ENCODE results near the gene MICAL2. TPM values are rescaled to one million over a fixed set of nuclear protein-coding genes. Genes with fewer than 3 reads are reported as not detected.

The MICAL2 gene
- total and polyA plus RNA-seq, 8 donors = 4.8 to 38.8 (median 26.5) TPM

DNA sequence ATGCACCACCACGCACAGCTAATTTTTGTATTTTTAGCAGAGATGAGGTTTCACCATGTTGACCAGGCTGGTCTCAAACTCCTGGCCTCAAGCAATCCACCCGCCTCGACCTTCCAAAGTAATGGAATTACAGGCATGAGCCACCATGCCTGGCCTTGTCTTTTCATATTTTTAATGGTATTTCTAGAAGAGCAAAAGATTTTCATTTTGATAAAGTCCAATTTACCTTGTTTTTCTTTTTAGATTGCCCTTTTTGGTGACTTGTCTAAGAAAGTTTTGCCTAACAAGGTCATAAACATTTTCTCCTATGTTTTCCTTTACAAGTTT, 45.5 kb upstream of the MICAL2 start:
- H3K4me3 ChIP-seq = no peak overlapping the region
- TF ChIP-seq, protein P1, sequence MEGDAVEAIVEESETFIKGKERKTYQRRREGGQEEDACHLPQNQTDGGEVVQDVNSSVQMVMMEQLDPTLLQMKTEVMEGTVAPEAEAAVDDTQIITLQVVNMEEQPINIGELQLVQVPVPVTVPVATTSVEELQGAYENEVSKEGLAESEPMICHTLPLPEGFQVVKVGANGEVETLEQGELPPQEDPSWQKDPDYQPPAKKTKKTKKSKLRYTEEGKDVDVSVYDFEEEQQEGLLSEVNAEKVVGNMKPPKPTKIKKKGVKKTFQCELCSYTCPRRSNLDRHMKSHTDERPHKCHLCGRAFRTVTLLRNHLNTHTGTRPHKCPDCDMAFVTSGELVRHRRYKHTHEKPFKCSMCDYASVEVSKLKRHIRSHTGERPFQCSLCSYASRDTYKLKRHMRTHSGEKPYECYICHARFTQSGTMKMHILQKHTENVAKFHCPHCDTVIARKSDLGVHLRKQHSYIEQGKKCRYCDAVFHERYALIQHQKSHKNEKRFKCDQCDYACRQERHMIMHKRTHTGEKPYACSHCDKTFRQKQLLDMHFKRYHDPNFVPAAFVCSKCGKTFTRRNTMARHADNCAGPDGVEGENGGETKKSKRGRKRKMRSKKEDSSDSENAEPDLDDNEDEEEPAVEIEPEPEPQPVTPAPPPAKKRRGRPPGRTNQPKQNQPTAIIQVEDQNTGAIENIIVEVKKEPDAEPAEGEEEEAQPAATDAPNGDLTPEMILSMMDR (IDR thresholded peaks at IDR 0.05) = no peak
- no peaks in the 10 kb centered on the region for H3K9me3 ChIP-seq
- DNase-seq (no peak), ATAC-seq (no peak), FAIRE-seq (no peak)
- intact Hi-C loops (cut with DNase I) = no loop called here
- H3K27ac ChIP-seq = no peak overlapping the region
- 91 to 96% methylated on average over 3 of the region's 3 CpGs for WGBS, 2 donors
- H3K36me3 ChIP-seq = no peaks in the 10 kb centered on the region
- peaks cover 0 to 2% (median 0%) of the 10 kb centered on the region in 3 donors for H3K4me1 ChIP-seq
- no peaks in the 10 kb centered on the region for H3K27me3 ChIP-seq

DNA sequence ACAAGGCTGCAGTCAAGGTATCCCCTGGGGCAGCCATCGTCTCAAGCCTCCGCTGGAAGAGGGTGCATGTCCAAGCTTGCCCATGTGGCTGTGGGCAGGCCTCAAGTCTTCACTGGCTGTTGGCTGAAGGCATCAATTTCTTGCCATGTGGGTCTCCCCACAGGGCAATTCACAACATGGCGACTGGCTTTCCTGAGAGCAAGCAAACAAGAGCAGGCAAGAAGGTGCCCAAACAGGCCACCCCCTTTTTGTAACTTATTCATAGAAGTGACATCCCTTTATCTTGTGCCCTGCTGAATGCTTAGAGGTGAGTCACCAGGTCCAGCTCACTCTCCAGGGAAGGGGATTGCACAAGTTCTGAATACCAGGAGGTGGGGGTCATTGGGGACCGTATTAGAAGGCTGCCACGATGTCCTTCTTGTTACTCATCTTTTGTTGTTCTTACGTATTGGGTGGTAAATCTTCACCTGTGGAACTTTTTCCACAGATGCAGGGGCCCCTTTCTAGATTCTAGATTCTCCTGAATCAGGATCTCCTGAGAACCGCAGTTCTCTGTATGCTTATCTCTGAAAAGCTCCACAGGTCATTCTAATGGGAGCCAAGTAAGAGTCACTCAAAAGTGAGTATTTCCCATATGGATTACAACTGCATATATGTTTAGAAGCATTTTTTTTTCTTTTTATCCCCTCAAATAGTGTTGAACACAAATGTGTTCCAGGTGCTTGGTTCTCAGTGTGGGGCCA, 44.2 kb upstream of the MICAL2 start:
- Histone ChIP-seq H3K36me3 (no peaks in the 10 kb centered on the region), H3K9me3 (no peaks in the 10 kb centered on the region), H3K4me1 (peaks cover 0 to 2% (median 0%) of the 10 kb centered on the region in 3 donors), H3K27me3 (no peaks in the 10 kb centered on the region), H3K4me3 (no peak overlapping the region), H3K27ac (peak overlapping the region in 2 of 4 donors; percentile 0 to 12)
- no peak for FAIRE-seq
- peak in 2 of 6 donors; percentile 41 to 43 for DNase-seq
- TF ChIP-seq, protein P1 (IDR thresholded peaks at IDR 0.05) = no peak
- WGBS, 2 donors = 67 to 78% methylated on average over 7 of the region's 7 CpGs
- ATAC-seq = peak; percentile 60 to 92 (median 80)
- intact Hi-C loops (cut with DNase I) = no loop called here

DNA sequence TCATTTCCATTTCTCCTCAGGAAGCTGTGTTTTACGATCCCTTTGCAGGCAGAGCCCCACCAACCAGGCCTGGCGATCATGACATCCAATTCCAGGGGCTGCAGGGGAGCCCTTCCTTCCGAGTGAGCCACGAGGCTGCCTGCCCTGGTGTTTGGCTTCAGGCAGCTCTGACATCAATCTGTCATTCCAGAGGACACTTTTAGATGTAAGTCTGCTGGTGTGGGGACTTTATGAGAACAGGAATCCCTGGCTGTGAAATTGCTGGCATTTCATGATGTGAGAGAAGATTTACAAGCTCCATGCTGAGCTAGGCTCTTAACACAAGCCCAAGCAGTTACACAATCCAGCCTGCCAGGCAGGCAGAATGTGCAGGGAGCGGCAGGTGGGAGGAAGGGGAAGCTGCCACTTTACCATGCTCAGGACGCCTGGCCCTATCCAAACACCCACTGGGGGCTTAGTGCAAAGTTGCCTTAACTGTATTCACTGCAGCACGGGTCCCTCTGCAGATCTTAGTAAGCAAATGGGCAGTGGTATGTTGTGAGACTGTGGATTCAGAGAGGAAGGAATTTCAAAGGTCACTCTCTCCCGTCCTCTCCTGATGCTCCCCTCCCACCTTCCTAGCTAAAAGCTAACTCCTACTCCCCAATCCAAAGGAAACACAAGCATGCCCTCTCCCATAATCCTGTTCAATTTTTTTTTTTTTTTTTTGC, 43.4 kb upstream of the MICAL2 start:
- Histone ChIP-seq H3K36me3 (no peaks in the 10 kb centered on the region), H3K9me3 (no peaks in the 10 kb centered on the region), H3K27ac (peak overlapping the region in 2 of 4 donors; percentile 0 to 12), H3K27me3 (no peaks in the 10 kb centered on the region), H3K4me1 (peaks cover 0 to 2% (median 0%) of the 10 kb centered on the region in 3 donors), H3K4me3 (no peak overlapping the region)
- intact Hi-C loops (cut with DNase I) = no loop called here
- ATAC-seq (peak in 3 of 4 donors; percentile 55 to 75 (median 69)), FAIRE-seq (no peak), DNase-seq (peak in 1 of 6 donors; percentile 37)
- WGBS, 2 donors = 59 to 65% methylated on average over 8 of the region's 8 CpGs
- TF ChIP-seq, protein P1 (IDR thresholded peaks at IDR 0.05) = no peak

DNA sequence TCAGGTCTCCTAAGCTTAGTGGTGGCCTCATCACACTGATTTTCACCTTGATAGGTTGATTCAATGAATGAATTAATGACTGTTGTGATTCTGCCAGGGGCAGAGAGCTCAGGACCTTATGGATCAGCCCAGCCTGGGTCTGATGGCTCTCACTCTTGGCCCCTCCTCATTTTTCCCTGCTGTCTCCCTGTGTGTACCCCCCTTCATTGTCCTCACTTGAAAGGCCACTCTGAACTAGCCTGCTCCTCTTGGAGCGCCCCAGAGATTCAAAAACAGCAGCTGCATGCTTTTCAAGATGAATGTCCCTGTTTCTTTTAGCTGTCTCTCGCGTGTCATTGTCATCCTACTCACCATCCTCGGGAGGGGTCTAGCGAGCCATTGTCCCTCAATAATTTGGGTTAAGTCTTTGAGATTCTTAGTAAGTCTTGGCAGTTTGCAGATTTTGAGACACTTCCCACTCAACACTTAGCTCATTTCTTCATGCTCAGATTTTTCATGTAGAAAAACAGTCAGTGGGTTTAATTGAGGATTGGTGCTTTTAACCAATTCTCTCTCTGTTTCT, 42.5 kb upstream of the MICAL2 start:
- WGBS, 2 donors = 90% methylated on average over 5 of the region's 5 CpGs
- no peak for ATAC-seq
- intact Hi-C loops (cut with DNase I) = no loop called here
- peak in 1 of 6 donors; percentile 3 for DNase-seq
- no peaks in the 10 kb centered on the region for H3K27me3 ChIP-seq
- no peaks in the 10 kb centered on the region for H3K36me3 ChIP-seq
- H3K4me3 ChIP-seq = no peak overlapping the region
- H3K9me3 ChIP-seq = no peaks in the 10 kb centered on the region
- TF ChIP-seq, protein P1 (IDR thresholded peaks at IDR 0.05) = no peak
- no peak overlapping the region for H3K27ac ChIP-seq
- FAIRE-seq = no peak
- H3K4me1 ChIP-seq = peaks cover 0 to 2% (median 0%) of the 10 kb centered on the region in 3 donors
